ENCODE measurements around the gene ZNF594.

DNA sequence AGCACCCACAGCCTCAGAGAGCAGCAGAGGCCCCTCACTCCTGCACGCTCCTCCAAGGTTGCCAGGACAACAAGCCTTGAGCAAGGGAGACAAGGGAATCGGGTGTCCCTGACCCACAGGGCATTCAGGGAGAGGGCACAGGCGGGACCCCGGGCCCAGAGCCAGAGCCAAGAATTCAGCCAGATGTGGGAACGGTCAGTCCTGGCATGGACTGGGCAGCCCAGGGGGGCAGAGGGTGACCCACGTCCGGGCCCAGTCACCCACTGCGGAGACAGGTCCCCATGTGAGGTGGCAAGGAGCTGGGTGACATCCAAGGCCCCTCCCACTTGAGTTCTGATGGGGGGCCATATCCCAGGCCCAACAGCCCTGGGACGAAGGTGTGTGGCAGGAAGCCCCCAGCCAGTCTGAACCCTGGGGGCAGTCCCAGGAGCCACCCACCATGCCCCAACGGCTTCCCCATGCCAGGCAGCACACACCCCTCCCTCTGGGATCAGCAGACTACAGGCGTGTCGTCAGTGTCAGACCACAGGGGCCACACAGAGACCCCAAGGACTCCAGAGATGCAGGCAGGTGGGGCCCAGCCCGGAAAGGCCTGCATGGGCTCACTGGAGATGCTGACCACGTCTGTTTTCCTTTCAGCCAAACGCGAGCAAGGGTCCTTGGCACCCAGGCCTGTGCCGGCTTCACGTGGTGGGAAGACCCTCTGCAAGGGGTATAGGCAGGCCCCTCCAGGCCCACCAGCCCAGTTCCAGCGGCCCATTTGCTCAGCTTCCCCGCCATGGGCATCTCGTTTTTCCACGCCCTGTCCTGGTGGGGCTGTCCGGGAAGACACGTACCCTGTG lies 52.8 kb downstream of the ZNF594 start:
- TF ChIP-seq, protein P1, sequence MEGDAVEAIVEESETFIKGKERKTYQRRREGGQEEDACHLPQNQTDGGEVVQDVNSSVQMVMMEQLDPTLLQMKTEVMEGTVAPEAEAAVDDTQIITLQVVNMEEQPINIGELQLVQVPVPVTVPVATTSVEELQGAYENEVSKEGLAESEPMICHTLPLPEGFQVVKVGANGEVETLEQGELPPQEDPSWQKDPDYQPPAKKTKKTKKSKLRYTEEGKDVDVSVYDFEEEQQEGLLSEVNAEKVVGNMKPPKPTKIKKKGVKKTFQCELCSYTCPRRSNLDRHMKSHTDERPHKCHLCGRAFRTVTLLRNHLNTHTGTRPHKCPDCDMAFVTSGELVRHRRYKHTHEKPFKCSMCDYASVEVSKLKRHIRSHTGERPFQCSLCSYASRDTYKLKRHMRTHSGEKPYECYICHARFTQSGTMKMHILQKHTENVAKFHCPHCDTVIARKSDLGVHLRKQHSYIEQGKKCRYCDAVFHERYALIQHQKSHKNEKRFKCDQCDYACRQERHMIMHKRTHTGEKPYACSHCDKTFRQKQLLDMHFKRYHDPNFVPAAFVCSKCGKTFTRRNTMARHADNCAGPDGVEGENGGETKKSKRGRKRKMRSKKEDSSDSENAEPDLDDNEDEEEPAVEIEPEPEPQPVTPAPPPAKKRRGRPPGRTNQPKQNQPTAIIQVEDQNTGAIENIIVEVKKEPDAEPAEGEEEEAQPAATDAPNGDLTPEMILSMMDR (IDR thresholded peaks at IDR 0.05), result no peak
- no peak for TF ChIP-seq EZH2 (IDR thresholded peaks at IDR 0.05)
